ENCODE results near the gene LIPG. TPM values are rescaled to one million over a fixed set of nuclear protein-coding genes. Genes with fewer than 3 reads are reported as not detected.

Gene LIPG
- 0.02 to 0.32 TPM (median 0.19 TPM) in 5 replicates for total RNA-seq (2022; extraction: Qiagen RNA extraction)

DNA sequence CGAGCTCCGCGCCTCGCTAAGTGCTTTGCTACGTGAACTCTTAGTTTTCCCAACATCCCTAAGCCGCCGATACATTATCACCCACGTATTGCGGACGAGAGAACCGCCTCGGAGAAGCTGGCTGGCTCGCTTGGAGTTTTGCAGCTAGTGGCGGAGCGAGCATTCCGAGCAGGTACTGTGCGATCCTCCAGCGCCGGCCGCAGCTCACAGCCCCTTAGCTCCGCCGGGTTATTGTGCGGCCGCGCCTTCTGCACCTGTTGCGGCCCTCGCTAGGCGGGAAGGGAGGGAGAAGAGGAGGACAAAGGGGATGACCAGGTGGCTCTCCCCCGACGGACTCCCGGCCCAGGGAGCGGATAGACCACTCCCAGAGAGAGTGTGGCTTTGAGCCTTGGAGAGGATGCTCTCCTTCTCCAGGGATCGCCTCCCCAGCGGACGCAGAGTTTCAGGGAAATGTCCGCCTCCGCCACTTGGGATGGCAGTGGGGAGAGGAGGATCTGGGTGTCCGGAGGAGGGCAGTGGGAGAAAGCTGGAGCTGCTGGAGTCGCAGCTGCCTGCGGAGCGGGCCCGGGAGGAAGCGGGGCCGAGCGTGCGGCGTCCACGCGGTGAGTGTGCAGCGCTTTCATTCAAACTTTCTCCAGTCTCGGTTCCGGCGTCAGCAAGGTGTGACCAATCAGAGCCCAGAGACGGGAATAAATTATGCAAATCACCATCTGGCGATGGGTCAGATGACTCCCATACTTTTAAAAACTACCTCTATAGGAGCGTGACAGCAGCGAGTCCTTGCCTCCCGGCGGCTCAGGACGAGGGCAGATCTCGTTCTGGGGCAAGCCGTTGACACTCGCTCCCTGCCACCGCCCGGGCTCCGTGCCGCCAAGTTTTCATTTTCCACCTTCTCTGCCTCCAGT, at the start of gene LIPG:
TSS of gene LIPG (plus strand) at position 769 of the 905 bp plus-strand sequence. CDS start 252 bp downstream, outside the sequence.

Other genes starting within 250 kb of the LIPG start
- 10.5 to 12.9 TPM (median 11.0 TPM) in 5 replicates for gene DYM, start 101.4 kb upstream of the LIPG start, total RNA-seq (2022; extraction: Qiagen RNA extraction)
- 22.8 to 25.8 TPM (median 24.0 TPM) in 5 replicates for gene C18orf32, start 74.8 kb upstream of the LIPG start, total RNA-seq (2022; extraction: Qiagen RNA extraction)
- 1,424 to 2,203 TPM (median 1,574 TPM) in 5 replicates for gene RPL17, start 69.6 kb upstream of the LIPG start, total RNA-seq (2022; extraction: Qiagen RNA extraction)